ENCODE data around the gene PRPF6. TPM values are rescaled to one million over a fixed set of nuclear protein-coding genes. Genes with fewer than 3 reads are reported as not detected.

Gene PRPF6
- total and polyA plus RNA-seq, 4 donors = 44.9 to 92.4 (median 75.2) TPM

DNA sequence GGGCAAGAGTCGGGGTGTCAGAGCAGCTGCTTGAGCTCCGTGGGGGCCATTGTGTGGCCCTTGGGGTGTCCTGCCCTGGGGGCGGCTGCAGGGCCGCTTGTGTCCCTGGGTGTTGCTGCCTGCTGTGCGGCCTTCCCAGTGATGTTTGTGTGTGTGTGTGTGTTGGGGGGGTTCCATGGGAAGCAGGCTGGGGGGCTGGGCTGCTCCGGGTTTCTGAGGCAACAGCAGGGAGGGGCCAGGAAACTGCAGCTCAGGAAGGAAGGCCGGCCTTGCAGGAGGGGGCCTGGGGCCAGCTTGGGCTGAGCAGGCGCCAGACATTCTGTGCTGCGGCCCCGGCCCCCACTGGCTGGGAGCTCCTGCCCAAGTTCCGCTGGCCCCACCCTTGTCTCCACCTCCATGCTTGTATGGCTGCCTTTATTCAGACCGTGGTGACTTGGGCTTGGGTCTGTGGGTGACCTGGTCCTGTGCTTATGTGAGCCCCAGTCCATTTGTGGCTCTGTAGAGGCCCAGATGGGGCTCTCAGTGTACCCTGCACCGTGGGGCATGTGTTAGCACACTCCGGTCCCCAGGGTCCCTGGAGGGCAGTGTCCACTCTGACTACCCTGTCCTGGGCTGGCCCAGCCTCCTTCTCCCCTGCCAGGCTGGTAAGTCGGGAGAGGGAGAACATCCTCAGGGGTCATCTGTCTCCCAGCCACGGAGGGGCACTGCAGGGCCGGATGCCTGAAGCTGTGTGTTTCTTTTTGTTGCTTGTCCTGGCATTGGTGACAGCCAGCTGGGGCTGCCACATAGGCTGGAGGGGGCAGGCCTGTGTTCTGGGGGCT, 73.1 kb downstream of the PRPF6 start:
- no peaks in the 10 kb centered on the region for H3K9me3 ChIP-seq (ENCODE audit: control insufficient read depth, insufficient read depth, low read length)
- peak in 1 of 6 donors; percentile 53 for DNase-seq (ENCODE audit: low read depth in 4 of 6, low spot score in 6 of 6)
- H3K4me1 ChIP-seq (ENCODE audit: control insufficient read depth, insufficient read depth, low read length) = peaks cover 62% of the 10 kb centered on the region
- H3K36me3 ChIP-seq (ENCODE audit: control insufficient read depth, insufficient read depth, low read length) = no peaks in the 10 kb centered on the region
- WGBS (ENCODE audit: insufficient coverage) = 34% methylated on average over 13 of the region's 17 CpGs
- H3K4me3 ChIP-seq (ENCODE audit: low read depth, low read length) = no peak overlapping the region
- H3K27ac ChIP-seq (ENCODE audit: low read depth, low read length) = peak overlapping the region; percentile 45
- H3K27me3 ChIP-seq (ENCODE audit: control insufficient read depth, insufficient read depth, low read length) = peaks cover 39% of the 10 kb centered on the region

DNA sequence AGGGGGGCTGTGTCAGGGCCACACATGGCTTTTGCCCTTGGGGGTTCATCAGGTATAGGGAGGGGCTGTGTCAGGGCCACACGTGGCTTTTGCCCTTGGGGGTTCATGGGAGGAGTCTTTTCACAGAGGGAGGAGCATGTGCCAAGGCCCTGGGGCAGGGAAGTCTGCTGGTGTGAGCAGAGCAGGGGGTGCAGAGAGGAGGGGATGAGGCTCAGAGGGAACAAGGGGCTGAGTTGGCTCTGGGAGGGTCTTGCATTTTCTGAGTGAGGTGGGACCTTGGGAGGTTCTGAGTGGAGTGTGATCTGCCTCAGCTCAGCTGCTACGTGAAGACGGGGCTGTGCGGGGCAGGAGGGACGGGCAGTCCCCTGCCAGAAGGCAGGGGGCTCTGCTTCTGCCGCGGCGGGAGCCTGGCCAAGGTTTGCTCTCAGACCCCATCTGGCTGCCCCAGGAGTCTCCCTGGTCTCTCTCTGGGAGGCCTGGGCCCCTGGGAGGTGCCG, 74.5 kb downstream of the PRPF6 start:
- H3K36me3 ChIP-seq (ENCODE audit: control insufficient read depth, insufficient read depth, low read length) = no peaks in the 10 kb centered on the region
- DNase-seq (ENCODE audit: low read depth in 4 of 6, low spot score in 6 of 6) = no peak
- peak overlapping the region; percentile 15 for H3K27ac ChIP-seq (ENCODE audit: low read depth, low read length)
- H3K9me3 ChIP-seq (ENCODE audit: control insufficient read depth, insufficient read depth, low read length) = no peaks in the 10 kb centered on the region
- peaks cover 54% of the 10 kb centered on the region for H3K4me1 ChIP-seq (ENCODE audit: control insufficient read depth, insufficient read depth, low read length)
- 61% methylated on average over 9 of the region's 9 CpGs for WGBS (ENCODE audit: insufficient coverage)
- peaks cover 31% of the 10 kb centered on the region for H3K27me3 ChIP-seq (ENCODE audit: control insufficient read depth, insufficient read depth, low read length)
- H3K4me3 ChIP-seq (ENCODE audit: low read depth, low read length) = no peak overlapping the region

DNA sequence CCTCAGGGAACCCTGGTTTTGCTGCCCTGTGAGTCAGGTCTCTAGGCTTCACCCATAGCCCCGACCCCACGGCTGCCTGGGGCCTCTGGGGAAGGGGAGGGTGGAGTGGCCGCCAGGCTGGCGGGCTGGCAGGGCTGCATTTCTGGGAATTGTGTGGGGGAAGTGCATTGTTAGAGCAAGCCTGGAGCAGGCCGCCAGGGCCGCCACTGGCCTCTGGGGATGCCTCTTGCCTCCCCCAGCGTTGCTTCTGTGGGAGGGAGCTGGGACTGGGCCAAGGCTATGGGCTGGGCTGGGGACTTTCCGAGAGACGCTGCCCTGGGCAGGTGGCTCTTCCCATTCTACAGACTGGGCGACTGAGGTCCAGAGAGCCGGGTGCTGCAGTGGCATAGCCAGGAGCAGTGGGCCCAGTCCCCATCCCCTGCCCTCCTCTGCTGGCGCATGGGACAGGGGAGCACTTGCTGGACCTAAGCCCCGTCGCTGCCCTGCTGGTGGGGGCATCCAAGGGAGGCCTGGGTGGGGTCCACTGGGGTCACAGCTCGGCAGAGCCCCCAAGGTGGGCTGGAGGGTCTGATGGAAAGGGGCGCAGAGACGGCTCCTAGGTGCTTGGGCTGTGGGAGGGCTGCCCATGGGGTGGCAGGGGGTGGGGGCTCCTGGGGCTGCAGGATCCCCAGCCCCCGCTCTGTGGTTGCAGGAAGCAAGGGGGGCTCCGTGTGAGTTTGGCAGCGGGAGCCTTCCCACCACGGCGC, 75.1 kb downstream of the PRPF6 start:
- H3K36me3 ChIP-seq (ENCODE audit: control insufficient read depth, insufficient read depth, low read length) = no peaks in the 10 kb centered on the region
- no peak overlapping the region for H3K4me3 ChIP-seq (ENCODE audit: low read depth, low read length)
- peaks cover 50% of the 10 kb centered on the region for H3K4me1 ChIP-seq (ENCODE audit: control insufficient read depth, insufficient read depth, low read length)
- WGBS (ENCODE audit: insufficient coverage) = 53% methylated on average over 22 of the region's 22 CpGs
- DNase-seq (ENCODE audit: low read depth in 4 of 6, low spot score in 6 of 6) = no peak
- peaks cover 25% of the 10 kb centered on the region for H3K27me3 ChIP-seq (ENCODE audit: control insufficient read depth, insufficient read depth, low read length)
- no peaks in the 10 kb centered on the region for H3K9me3 ChIP-seq (ENCODE audit: control insufficient read depth, insufficient read depth, low read length)
- H3K27ac ChIP-seq (ENCODE audit: low read depth, low read length) = peak overlapping the region; percentile 15

DNA sequence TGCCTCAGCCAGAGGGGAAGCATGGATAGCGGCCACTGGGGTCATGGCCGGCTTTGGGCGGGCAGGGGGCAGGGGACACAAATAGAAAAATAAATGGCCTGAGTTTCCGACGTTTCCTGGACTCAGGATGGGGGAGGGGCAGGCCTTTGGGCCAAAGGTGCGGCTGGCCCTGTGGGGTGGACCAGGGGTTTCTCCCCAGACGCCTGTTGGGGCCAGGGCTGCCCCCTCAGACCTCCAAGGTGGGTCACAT, 75.6 kb downstream of the PRPF6 start:
- 51% methylated on average over 7 of the region's 7 CpGs for WGBS (ENCODE audit: insufficient coverage)
- Histone ChIP-seq H3K4me3 (ENCODE audit: low read depth, low read length) (no peak overlapping the region), H3K27me3 (ENCODE audit: control insufficient read depth, insufficient read depth, low read length) (peaks cover 20% of the 10 kb centered on the region), H3K4me1 (ENCODE audit: control insufficient read depth, insufficient read depth, low read length) (peaks cover 46% of the 10 kb centered on the region), H3K36me3 (ENCODE audit: control insufficient read depth, insufficient read depth, low read length) (no peaks in the 10 kb centered on the region), H3K9me3 (ENCODE audit: control insufficient read depth, insufficient read depth, low read length) (no peaks in the 10 kb centered on the region), H3K27ac (ENCODE audit: low read depth, low read length) (no peak overlapping the region)
- DNase-seq (ENCODE audit: low read depth in 4 of 6, low spot score in 6 of 6) = no peak

DNA sequence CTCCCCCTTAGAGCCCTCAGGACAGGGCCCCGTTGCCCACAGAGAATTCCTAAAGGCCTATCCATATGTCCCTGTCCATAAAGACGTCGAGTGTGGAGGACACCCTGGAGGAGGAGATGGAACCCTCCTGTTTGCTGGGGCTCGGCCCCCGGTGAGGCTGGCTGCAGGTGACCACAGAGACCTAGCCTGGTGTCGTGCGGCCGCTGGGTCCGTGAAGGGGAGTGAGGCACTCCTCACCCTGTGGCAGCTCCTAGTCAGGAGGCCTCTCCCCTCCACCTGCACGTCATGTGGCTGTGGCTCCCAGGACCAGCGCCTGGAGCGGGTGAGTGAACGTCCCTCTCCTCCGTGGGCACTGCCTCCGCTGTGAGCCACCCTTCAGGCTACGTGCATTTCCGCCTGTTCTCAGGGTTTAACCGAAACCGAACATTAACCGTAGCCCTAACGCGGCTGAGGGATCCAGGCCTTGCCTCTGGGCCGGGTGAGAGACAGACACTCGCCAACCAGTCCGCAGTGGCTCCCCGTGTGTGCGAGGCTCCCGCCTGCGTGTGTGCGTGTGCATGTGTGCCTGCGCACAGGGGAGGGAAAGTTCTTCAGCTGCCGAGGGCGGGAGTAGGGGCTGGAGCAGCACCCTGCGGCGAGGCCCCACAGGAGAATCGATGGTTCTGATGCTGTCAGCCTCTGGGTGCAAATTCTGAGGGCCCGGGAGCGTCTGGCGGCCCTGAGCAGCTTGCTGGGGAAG, 76.1 kb downstream of the PRPF6 start:
- Histone ChIP-seq H3K36me3 (ENCODE audit: control insufficient read depth, insufficient read depth, low read length) (no peaks in the 10 kb centered on the region), H3K4me3 (ENCODE audit: low read depth, low read length) (no peak overlapping the region), H3K9me3 (ENCODE audit: control insufficient read depth, insufficient read depth, low read length) (no peaks in the 10 kb centered on the region), H3K27ac (ENCODE audit: low read depth, low read length) (no peak overlapping the region), H3K4me1 (ENCODE audit: control insufficient read depth, insufficient read depth, low read length) (peaks cover 46% of the 10 kb centered on the region), H3K27me3 (ENCODE audit: control insufficient read depth, insufficient read depth, low read length) (peaks cover 17% of the 10 kb centered on the region)
- 51% methylated on average over 37 of the region's 39 CpGs for WGBS (ENCODE audit: insufficient coverage)
- DNase-seq (ENCODE audit: low read depth in 4 of 6, low spot score in 6 of 6) = no peak

DNA sequence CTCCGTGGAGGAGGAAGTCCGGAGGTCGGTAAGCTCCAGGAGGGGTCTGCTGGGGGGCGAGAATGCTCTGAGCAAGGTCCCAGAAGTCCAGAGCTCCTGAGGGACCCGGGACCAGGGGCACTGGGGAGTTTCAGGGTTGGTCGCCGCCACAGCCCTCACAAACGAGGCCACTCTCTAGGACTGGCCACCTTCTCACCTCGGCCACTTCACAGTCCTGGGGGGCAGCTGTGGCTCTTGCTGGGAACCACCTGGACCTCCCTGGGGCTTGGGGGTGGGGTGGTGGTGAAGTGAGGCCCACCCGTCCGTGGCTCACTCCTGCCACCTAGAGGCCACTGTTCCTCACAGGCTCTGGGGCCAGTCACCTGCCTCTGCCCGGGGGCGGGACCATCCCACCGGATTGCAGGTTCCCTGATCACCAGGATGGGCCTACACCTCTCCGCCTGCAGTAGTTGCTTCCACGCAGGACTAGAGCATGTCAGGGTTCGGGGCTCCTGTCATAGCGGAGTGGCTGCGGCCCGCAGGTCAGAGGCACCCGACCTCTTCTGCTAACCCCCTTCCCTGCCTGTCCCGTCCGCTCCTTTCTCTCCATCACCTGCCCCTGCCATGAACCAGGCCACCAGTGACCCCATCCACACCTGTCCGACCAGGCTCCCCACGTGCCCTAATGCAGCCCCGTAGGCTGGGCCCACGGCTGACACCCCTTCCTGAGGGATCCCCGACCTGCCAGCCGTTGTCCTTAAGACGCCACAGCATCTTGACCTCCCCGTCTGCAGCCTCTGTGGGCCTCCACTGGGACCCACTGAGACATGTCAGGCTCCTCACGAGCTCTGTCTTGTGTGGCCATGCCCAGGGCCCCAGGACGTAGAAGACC, 76.9 kb downstream of the PRPF6 start:
- Histone ChIP-seq H3K27ac (ENCODE audit: low read depth, low read length) (no peak overlapping the region), H3K4me3 (ENCODE audit: low read depth, low read length) (no peak overlapping the region), H3K36me3 (ENCODE audit: control insufficient read depth, insufficient read depth, low read length) (no peaks in the 10 kb centered on the region), H3K27me3 (ENCODE audit: control insufficient read depth, insufficient read depth, low read length) (peaks cover 12% of the 10 kb centered on the region), H3K4me1 (ENCODE audit: control insufficient read depth, insufficient read depth, low read length) (peaks cover 53% of the 10 kb centered on the region), H3K9me3 (ENCODE audit: control insufficient read depth, insufficient read depth, low read length) (no peaks in the 10 kb centered on the region)
- WGBS (ENCODE audit: insufficient coverage) = 33% methylated on average over 32 of the region's 33 CpGs
- DNase-seq (ENCODE audit: low read depth in 4 of 6, low spot score in 6 of 6) = peak in 2 of 6 donors; percentile 62 to 69

DNA sequence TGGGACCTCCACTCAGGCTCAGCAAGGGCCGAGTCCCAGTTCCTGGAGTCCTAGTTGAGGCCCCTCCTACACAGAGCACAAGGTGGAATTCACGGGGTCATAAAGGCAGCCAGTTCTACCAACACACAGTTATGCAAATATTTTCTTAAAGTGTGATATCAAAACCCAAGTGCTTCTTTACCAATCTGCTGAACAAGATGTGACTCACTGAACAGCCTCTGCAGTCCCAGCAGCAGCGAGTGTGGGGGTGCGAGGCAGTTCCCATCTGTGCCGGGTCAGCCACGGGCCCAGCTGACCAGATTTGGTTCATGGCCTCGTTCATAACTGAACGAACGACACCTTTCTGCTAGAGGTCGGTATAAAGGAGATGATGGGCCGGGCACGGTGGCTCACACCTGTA, 77.6 kb downstream of the PRPF6 start:
- H3K9me3 ChIP-seq (ENCODE audit: control insufficient read depth, insufficient read depth, low read length) = no peaks in the 10 kb centered on the region
- H3K4me3 ChIP-seq (ENCODE audit: low read depth, low read length) = no peak overlapping the region
- DNase-seq (ENCODE audit: low read depth in 4 of 6, low spot score in 6 of 6) = no peak
- H3K4me1 ChIP-seq (ENCODE audit: control insufficient read depth, insufficient read depth, low read length) = peaks cover 48% of the 10 kb centered on the region
- WGBS (ENCODE audit: insufficient coverage) = 89% methylated on average over 11 of the region's 12 CpGs
- no peak overlapping the region for H3K27ac ChIP-seq (ENCODE audit: low read depth, low read length)
- H3K27me3 ChIP-seq (ENCODE audit: control insufficient read depth, insufficient read depth, low read length) = peaks cover 12% of the 10 kb centered on the region
- H3K36me3 ChIP-seq (ENCODE audit: control insufficient read depth, insufficient read depth, low read length) = no peaks in the 10 kb centered on the region

DNA sequence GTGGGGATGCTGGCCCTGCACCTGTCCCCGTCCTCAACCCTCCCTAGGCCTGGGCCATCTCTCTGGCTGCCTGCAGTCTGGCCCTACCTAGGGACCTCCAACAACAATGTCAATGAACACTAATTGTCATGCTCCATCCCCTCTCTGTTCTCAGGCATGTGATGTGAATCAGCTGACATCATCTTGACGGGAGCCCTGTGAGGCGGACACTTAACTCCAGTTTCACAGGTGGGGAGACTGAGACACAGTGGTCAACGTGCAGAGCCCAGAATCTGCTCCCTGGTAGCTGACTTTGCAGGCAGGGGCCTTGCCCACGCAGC, 81.3 kb downstream of the PRPF6 start:
- Histone ChIP-seq H3K27ac (ENCODE audit: low read depth, low read length) (peak overlapping the region; percentile 50), H3K4me3 (ENCODE audit: low read depth, low read length) (peak overlapping the region; percentile 69), H3K9me3 (ENCODE audit: control insufficient read depth, insufficient read depth, low read length) (no peaks in the 10 kb centered on the region), H3K4me1 (ENCODE audit: control insufficient read depth, insufficient read depth, low read length) (peaks cover 41% of the 10 kb centered on the region), H3K36me3 (ENCODE audit: control insufficient read depth, insufficient read depth, low read length) (peaks cover 28% of the 10 kb centered on the region), H3K27me3 (ENCODE audit: control insufficient read depth, insufficient read depth, low read length) (peaks cover 2% of the 10 kb centered on the region)
- 47% methylated on average over 5 of the region's 5 CpGs for WGBS (ENCODE audit: insufficient coverage)
- DNase-seq (ENCODE audit: low read depth in 4 of 6, low spot score in 6 of 6) = no peak

Measured in spinal cord (tissue), 10 donors.